Esophagus squamous epithelium (tissue), 5 donors: ENCODE results near the gene LINC01488. TPM values are rescaled to one million over a fixed set of nuclear protein-coding genes. Genes with fewer than 3 reads are reported as not detected.

Experiments used
- DNase-seq: peaks from one replicate; lab custom pipeline; 2025; lab: John Stamatoyannopoulos, UW
- H3K27ac ChIP-seq, 4 donors: fragments of 200-600 bp; sonication (generic); one replicate each; pipeline ENCODE4 v1.5.1; 2016 to 2019; ENCODE audit warnings: mild to moderate bottlenecking in 1 of 4
- H3K27me3 ChIP-seq, 4 donors: fragments of 200-600 bp; sonication (generic); 1 replicate in 3 of 4; 2 replicates in 1 of 4; pipeline versions ENCODE4 v1.5.1 to v1.6.0; 2017 to 2021; ENCODE audit warnings: antibody characterized with exemption in 1 of 4
- H3K36me3 ChIP-seq, 3 donors: fragments of 200-600 bp; sonication (generic); one replicate each; pipeline ENCODE4 v1.5.1; 2016 to 2019
- H3K4me1 ChIP-seq, 3 donors: fragments of 200-600 bp; sonication (generic); one replicate each; pipeline ENCODE4 v1.5.1; 2017 to 2019
- H3K4me3 ChIP-seq, 4 donors: fragments of 200-600 bp; sonication (generic); 1 replicate in 3 of 4; 2 replicates in 1 of 4; pipeline ENCODE4 v1.5.1; 2016 to 2019; ENCODE audit warnings: mild to moderate bottlenecking in 2 of 4, moderate library complexity in 1 of 4
- H3K9me3 ChIP-seq, 3 donors: fragments of 200-600 bp; sonication (generic); one replicate each; pipeline ENCODE4 v1.5.1; 2016 to 2019
- CTCF ChIP-seq, 6 experiments: fragments of 450-650 bp in 4 of 6; fragments of 200-600 bp in 2 of 6; sonication (generic) in 2 of 6; IDR thresholded peaks; one replicate each; pipeline ENCODE4 v1.5.1; 2016 to 2019; ENCODE audit warnings: antibody characterized with exemption in 6 of 6, mild to moderate bottlenecking in 4 of 6, moderate library complexity in 4 of 6
- POLR2A ChIP-seq, 4 donors: fragments of 450-650 bp; IDR thresholded peaks; one replicate each; pipeline ENCODE4 v1.6.1; 2017; ENCODE audit warnings: antibody characterized with exemption in 4 of 4, mild to moderate bottlenecking in 4 of 4, moderate library complexity in 3 of 4
- WGBS, 2 donors: methylation state at CpG; one replicate each; pipeline ENCODE4 v1.1.5; 2018; 5-methylcytosine and 5-hydroxymethylcytosine counted together
- intact Hi-C: fragments of 100-400 bp; cut with DNase I; formaldehyde crosslinking; loops from one replicate; pipeline ENCODE4 v1.15.0; 2022
- total RNA-seq, 4 donors: library from RNA; depleted of rRNA; stranded (reverse); fragments of >200 nt; gene quantifications; one replicate each; pipeline ENCODE4 v1.1.0, GENCODE V29; 2016
- donor health status: DM: yes; HTN: yes; CAD: no.

The LINC01488 gene
- total RNA-seq, 4 donors from 2014 or later: not detected

- Histone ChIP-seq H3K9me3 (no peaks in the 10 kb centered on the region), H3K4me1 (peaks cover 0 to 17% (median 5%) of the 10 kb centered on the region in 3 donors), H3K36me3 (no peaks in the 10 kb centered on the region), H3K4me3 (no peak overlapping the region), H3K27me3 (no peaks in the 10 kb centered on the region), H3K27ac (no peak overlapping the region)
- no peak for TF ChIP-seq CTCF (IDR thresholded peaks at IDR 0.05)
- TF ChIP-seq POLR2A (IDR thresholded peaks at IDR 0.05): no peak
- 50 to 82% methylated on average over 5 to 12 of the region's 14 CpGs for WGBS, 2 donors
- no peak for DNase-seq
- intact Hi-C loops: no loop called here
These were observed 29.3 kb downstream of the LINC01488 start for GRCh38 chr11:69510471-69511357.

- Histone ChIP-seq H3K9me3 (no peaks in the 10 kb centered on the region), H3K36me3 (no peaks in the 10 kb centered on the region), H3K4me1 (peaks cover 0 to 17% (median 5%) of the 10 kb centered on the region in 3 donors), H3K4me3 (no peak overlapping the region), H3K27ac (no peak overlapping the region), H3K27me3 (no peaks in the 10 kb centered on the region)
- DNase-seq: no peak
- TF ChIP-seq CTCF (IDR thresholded peaks at IDR 0.05): no peak
- TF ChIP-seq POLR2A (IDR thresholded peaks at IDR 0.05): no peak
- intact Hi-C loops: no loop called here
- WGBS, 2 donors: 82 to 85% methylated on average over 12 to 15 of the region's 21 CpGs
These were observed 30.0 kb downstream of the LINC01488 start for GRCh38 chr11:69511358-69512055.

GRCh38 chr11:69512136-69512535 is 30.7 kb downstream of the LINC01488 start:
- no peak for DNase-seq
- intact Hi-C loops: no loop called here

GRCh38 chr11:69512790-69513189 is 31.3 kb downstream of the LINC01488 start:
- Histone ChIP-seq H3K4me1 (peaks cover 0 to 17% (median 5%) of the 10 kb centered on the region in 3 donors), H3K9me3 (no peaks in the 10 kb centered on the region), H3K4me3 (no peak overlapping the region), H3K36me3 (no peaks in the 10 kb centered on the region), H3K27me3 (no peaks in the 10 kb centered on the region), H3K27ac (no peak overlapping the region)
- no peak for DNase-seq
- TF ChIP-seq POLR2A (IDR thresholded peaks at IDR 0.05) (no peak), CTCF (IDR thresholded peaks at IDR 0.05) (no peak)
- 81% methylated on average over 7 to 8 of the region's 16 CpGs for WGBS, 2 donors
- intact Hi-C loops: no loop called here

More at GRCh38 chr11:69512136-69512535, 30.7 kb downstream of the LINC01488 start:
- no peaks in the 10 kb centered on the region for H3K36me3 ChIP-seq
- H3K4me3 ChIP-seq: no peak overlapping the region
- no peaks in the 10 kb centered on the region for H3K9me3 ChIP-seq
- TF ChIP-seq POLR2A (IDR thresholded peaks at IDR 0.05): no peak
- H3K4me1 ChIP-seq: peaks cover 0 to 17% (median 5%) of the 10 kb centered on the region in 3 donors
- H3K27me3 ChIP-seq: no peaks in the 10 kb centered on the region
- H3K27ac ChIP-seq: no peak overlapping the region
- 90 to 100% methylated on average over 1 to 2 of the region's 8 CpGs for WGBS, 2 donors

- Histone ChIP-seq H3K9me3 (no peaks in the 10 kb centered on the region), H3K4me1 (peaks cover 0 to 17% (median 5%) of the 10 kb centered on the region in 3 donors), H3K27me3 (no peaks in the 10 kb centered on the region), H3K27ac (no peak overlapping the region), H3K36me3 (no peaks in the 10 kb centered on the region), H3K4me3 (no peak overlapping the region)
- no peak for DNase-seq
- no peak for TF ChIP-seq POLR2A (IDR thresholded peaks at IDR 0.05)
- no peak for TF ChIP-seq CTCF (IDR thresholded peaks at IDR 0.05)
- WGBS, 2 donors: 93 to 100% methylated on average over 5 to 11 of the region's 11 CpGs
- intact Hi-C loops: no loop called here
These were observed 31.7 kb downstream of the LINC01488 start for GRCh38 chr11:69513196-69513595.
